H1 (cell line): ENCODE data around the gene RAB40A.

Source experiments
- CEBPB ChIP-seq: IDR thresholded peaks from 2 replicates; pipeline ENCODE4 v1.6.1; 2012; ENCODE audit warnings: low read depth, low read length
- GABPA ChIP-seq: IDR thresholded peaks from 2 replicates; pipeline ENCODE4 v1.6.1; 2011; ENCODE audit warnings: mild to moderate bottlenecking, low read length, moderate library complexity, borderline replicate concordance; ENCODE audit not compliant: insufficient read depth
- JUN ChIP-seq: IDR thresholded peaks from 2 replicates; pipeline ENCODE4 v1.6.1; 2011; ENCODE audit warnings: low read depth, mild to moderate bottlenecking, improper control_type of control experiment, low read length
- JUND ChIP-seq: IDR thresholded peaks from 2 replicates; pipeline ENCODE4 v1.6.1; 2011; ENCODE audit warnings: mild to moderate bottlenecking, improper control_type of control experiment, low read length
- KDM5A ChIP-seq: fragments of 200-600 bp; IDR thresholded peaks from 2 replicates; pipeline ENCODE4 v1.7.1; 2012; ENCODE audit warnings: mild to moderate bottlenecking, low read length, inconsistent platforms, mixed read lengths
- POLR2A ChIP-seq, 2 experiments: IDR thresholded peaks; 1 replicate in 1 of 2; 2 replicates in 1 of 2; pipeline ENCODE4 v1.6.1; 2011; ENCODE audit warnings: low read depth in 2 of 2, low read length in 2 of 2, mild to moderate bottlenecking in 2 of 2; ENCODE audit errors: control extremely low read depth in 1 of 2
- POLR2AphosphoS5 ChIP-seq: IDR thresholded peaks from 2 replicates; pipeline ENCODE4 v1.6.1; 2011; ENCODE audit warnings: low read depth, low read length
- SIN3A ChIP-seq, 2 experiments: IDR thresholded peaks in 1 of 2; conservative IDR thresholded peaks in 1 of 2; 2 replicates each; pipeline ENCODE4 v1.6.1; 2011 to 2012; ENCODE audit warnings: low read length in 2 of 2, improper control_type of control experiment in 1 of 2, low read depth in 1 of 2, mild to moderate bottlenecking in 1 of 2
- SIX5 ChIP-seq: IDR thresholded peaks from 2 replicates; pipeline ENCODE4 v1.6.1; 2011; ENCODE audit warnings: mild to moderate bottlenecking, low read depth, low read length
- TF ChIP-seq, protein P1 (sequence below): IDR thresholded peaks from 2 replicates; pipeline ENCODE4 v1.6.1; 2012; ENCODE audit warnings: inconsistent platforms
- TF ChIP-seq, protein P2 (sequence below), 3 experiments: IDR thresholded peaks; 1 replicate in 2 of 3; 2 replicates in 1 of 3; pipeline versions ENCODE4 v1.5.1 to v1.6.1; 2011; ENCODE audit warnings: low read length in 3 of 3, mild to moderate bottlenecking in 3 of 3, inconsistent platforms in 2 of 3, low read depth in 1 of 3, moderate library complexity in 1 of 3; ENCODE audit not compliant: insufficient read depth in 1 of 3; ENCODE audit errors: control extremely low read depth in 1 of 3
- TF ChIP-seq, protein P3 (sequence below): IDR thresholded peaks from 2 replicates; pipeline ENCODE4 v1.6.1; 2011; ENCODE audit warnings: low read length, improper control_type of control experiment

DNA sequence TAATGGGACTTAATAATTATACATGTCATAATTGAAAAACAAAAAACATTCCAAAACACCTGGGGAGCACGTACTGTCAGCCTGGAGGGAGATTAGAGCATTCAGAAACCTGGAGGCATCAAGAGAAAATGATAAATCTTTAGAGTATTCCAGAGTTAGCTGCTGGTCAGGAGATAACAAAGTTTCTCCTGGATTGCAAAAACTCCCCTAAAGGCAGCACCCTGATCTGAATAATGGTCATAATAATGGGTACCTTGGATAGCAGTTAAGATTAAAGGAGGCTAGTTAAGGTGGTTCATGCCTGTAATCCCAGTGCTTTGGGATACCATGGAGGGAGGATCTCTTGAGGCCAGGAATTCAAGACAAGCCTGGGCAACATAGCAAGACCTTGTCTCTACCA lies 15.9 kb upstream of the RAB40A start:
- TF ChIP-seq POLR2A (IDR thresholded peaks at IDR 0.05; ENCODE audit: control extremely low read depth in 1 of 2, low read depth in 2 of 2, low read length in 2 of 2) (no peak), POLR2AphosphoS5 (no peak), GABPA (no peak), KDM5A (no peak), JUN (no peak), SIX5 (no peak), JUND (no peak), SIN3A (conservative IDR thresholded peaks at IDR 0.05 in 1 of 2, IDR thresholded peaks at IDR 0.05 in 1 of 2; ENCODE audit: low read depth in 1 of 2, low read length in 2 of 2) (no peak), CEBPB (no peak)
- TF ChIP-seq, protein P1, sequence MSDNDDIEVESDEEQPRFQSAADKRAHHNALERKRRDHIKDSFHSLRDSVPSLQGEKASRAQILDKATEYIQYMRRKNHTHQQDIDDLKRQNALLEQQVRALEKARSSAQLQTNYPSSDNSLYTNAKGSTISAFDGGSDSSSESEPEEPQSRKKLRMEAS = no peak
- TF ChIP-seq, protein P2, sequence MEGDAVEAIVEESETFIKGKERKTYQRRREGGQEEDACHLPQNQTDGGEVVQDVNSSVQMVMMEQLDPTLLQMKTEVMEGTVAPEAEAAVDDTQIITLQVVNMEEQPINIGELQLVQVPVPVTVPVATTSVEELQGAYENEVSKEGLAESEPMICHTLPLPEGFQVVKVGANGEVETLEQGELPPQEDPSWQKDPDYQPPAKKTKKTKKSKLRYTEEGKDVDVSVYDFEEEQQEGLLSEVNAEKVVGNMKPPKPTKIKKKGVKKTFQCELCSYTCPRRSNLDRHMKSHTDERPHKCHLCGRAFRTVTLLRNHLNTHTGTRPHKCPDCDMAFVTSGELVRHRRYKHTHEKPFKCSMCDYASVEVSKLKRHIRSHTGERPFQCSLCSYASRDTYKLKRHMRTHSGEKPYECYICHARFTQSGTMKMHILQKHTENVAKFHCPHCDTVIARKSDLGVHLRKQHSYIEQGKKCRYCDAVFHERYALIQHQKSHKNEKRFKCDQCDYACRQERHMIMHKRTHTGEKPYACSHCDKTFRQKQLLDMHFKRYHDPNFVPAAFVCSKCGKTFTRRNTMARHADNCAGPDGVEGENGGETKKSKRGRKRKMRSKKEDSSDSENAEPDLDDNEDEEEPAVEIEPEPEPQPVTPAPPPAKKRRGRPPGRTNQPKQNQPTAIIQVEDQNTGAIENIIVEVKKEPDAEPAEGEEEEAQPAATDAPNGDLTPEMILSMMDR (IDR thresholded peaks at IDR 0.05; ENCODE audit: control extremely low read depth in 1 of 3, insufficient read depth in 1 of 3, low read depth in 1 of 3, low read length in 3 of 3) = no peak
- TF ChIP-seq, protein P3, sequence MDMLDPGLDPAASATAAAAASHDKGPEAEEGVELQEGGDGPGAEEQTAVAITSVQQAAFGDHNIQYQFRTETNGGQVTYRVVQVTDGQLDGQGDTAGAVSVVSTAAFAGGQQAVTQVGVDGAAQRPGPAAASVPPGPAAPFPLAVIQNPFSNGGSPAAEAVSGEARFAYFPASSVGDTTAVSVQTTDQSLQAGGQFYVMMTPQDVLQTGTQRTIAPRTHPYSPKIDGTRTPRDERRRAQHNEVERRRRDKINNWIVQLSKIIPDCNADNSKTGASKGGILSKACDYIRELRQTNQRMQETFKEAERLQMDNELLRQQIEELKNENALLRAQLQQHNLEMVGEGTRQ = no peak
